HepG2 (cell line): ENCODE data around the gene CHRNB1.

Experiments used
- ARNT ChIP-seq: fragments of 450-650 bp; IDR thresholded peaks from 2 replicates; pipeline ENCODE4 v1.6.1; 2017
- BHLHE40 ChIP-seq: IDR thresholded peaks from 2 replicates; pipeline ENCODE4 v1.6.1; 2011; ENCODE audit warnings: low read length, improper control_type of control experiment
- POLR2A ChIP-seq, 2 experiments: IDR thresholded peaks; 2 replicates each; pipeline ENCODE4 v1.6.1; 2011; ENCODE audit warnings: low read depth in 2 of 2, low read length in 2 of 2, mild to moderate bottlenecking in 1 of 2, moderate library complexity in 1 of 2; ENCODE audit not compliant: insufficient read depth in 1 of 2
- POLR2AphosphoS5 ChIP-seq: IDR thresholded peaks from 2 replicates; pipeline ENCODE4 v1.6.1; 2012; ENCODE audit warnings: low read depth, low read length
- PRMT3 ChIP-seq: sonication (generic); formaldehyde crosslinking; IDR thresholded peaks from 2 replicates; pipeline ENCODE4 v1.8.1; 2022; ENCODE audit warnings: low read depth, mild to moderate bottlenecking, moderate library complexity, missing genetic modification reagents, borderline replicate concordance
- RFX1 ChIP-seq: fragments of 450-650 bp; IDR thresholded peaks from 2 replicates; pipeline ENCODE4 v1.6.1; 2017
- TAF1 ChIP-seq: sonication (generic); formaldehyde crosslinking; IDR thresholded peaks from 2 replicates; pipeline ENCODE4 v1.4.0; 2020; ENCODE audit warnings: missing genetic modification reagents
- ZBTB1 ChIP-seq: sonication (generic); formaldehyde crosslinking; IDR thresholded peaks from 2 replicates; pipeline ENCODE4 v1.4.0; 2020; ENCODE audit warnings: missing genetic modification reagents, borderline replicate concordance
- ZNF891 ChIP-seq: sonication (generic); formaldehyde crosslinking; IDR thresholded peaks from 2 replicates; pipeline ENCODE4 v1.5.0; 2020; ENCODE audit warnings: mild to moderate bottlenecking, missing genetic modification reagents
- TF ChIP-seq, protein P1 (sequence below), 2 experiments: IDR thresholded peaks; 2 replicates each; pipeline ENCODE4 v1.6.1; 2011 to 2012; ENCODE audit warnings: low read length in 2 of 2, borderline replicate concordance in 1 of 2, low read depth in 1 of 2, mild to moderate bottlenecking in 1 of 2, moderate library complexity in 1 of 2

DNA sequence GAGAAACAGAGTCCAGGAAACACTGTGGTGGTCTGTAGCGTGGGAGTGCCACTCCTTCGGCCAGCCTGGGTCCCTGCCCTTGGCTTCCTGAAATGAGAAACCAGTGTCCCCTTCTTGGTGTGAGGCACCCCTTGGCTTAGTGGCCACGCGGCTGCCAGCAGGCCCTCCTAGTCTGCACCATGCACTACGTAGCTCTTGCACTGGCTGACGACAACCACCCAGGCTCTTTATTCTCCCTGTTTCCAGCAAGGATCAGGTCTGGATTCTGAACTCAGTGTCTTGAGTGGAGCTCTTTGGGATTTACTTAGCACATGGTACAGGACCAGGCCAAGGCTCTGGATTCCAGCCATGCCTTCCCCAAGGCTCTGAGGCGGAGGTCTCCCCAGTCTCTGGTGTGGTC, 17.3 kb upstream of the CHRNB1 start:
- TF ChIP-seq POLR2A (IDR thresholded peaks at IDR 0.05; ENCODE audit: insufficient read depth in 1 of 2, low read depth in 2 of 2, low read length in 2 of 2) (no peak), POLR2AphosphoS5 (no peak), PRMT3 (CRISPR knock-in tag) (no peak), BHLHE40 (no peak), ARNT (no peak), TAF1 (CRISPR knock-in tag) (no peak), RFX1 (no peak), ZNF891 (CRISPR knock-in tag) (no peak), ZBTB1 (CRISPR knock-in tag) (no peak)
- TF ChIP-seq, protein P1, sequence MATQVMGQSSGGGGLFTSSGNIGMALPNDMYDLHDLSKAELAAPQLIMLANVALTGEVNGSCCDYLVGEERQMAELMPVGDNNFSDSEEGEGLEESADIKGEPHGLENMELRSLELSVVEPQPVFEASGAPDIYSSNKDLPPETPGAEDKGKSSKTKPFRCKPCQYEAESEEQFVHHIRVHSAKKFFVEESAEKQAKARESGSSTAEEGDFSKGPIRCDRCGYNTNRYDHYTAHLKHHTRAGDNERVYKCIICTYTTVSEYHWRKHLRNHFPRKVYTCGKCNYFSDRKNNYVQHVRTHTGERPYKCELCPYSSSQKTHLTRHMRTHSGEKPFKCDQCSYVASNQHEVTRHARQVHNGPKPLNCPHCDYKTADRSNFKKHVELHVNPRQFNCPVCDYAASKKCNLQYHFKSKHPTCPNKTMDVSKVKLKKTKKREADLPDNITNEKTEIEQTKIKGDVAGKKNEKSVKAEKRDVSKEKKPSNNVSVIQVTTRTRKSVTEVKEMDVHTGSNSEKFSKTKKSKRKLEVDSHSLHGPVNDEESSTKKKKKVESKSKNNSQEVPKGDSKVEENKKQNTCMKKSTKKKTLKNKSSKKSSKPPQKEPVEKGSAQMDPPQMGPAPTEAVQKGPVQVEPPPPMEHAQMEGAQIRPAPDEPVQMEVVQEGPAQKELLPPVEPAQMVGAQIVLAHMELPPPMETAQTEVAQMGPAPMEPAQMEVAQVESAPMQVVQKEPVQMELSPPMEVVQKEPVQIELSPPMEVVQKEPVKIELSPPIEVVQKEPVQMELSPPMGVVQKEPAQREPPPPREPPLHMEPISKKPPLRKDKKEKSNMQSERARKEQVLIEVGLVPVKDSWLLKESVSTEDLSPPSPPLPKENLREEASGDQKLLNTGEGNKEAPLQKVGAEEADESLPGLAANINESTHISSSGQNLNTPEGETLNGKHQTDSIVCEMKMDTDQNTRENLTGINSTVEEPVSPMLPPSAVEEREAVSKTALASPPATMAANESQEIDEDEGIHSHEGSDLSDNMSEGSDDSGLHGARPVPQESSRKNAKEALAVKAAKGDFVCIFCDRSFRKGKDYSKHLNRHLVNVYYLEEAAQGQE (IDR thresholded peaks at IDR 0.05; ENCODE audit: borderline replicate concordance in 1 of 2, low read depth in 1 of 2, low read length in 2 of 2): no peak
